Right lobe of liver (tissue), 4 donors: ENCODE results near the gene GAREM1.

Source experiments
- POLR2A ChIP-seq: fragments of 450-650 bp; IDR thresholded peaks from one replicate; pipeline ENCODE4 v1.6.1; 2017; ENCODE audit warnings: antibody characterized with exemption, mild to moderate bottlenecking
- TF ChIP-seq, protein P1 (sequence below), 4 donors: fragments of 200-600 bp in 3 of 4; fragments of 450-650 bp in 1 of 4; IDR thresholded peaks; one replicate each; pipeline versions ENCODE4 v1.5.1 to v1.8.0; 2016 to 2022; ENCODE audit warnings: antibody characterized with exemption in 4 of 4, mild to moderate bottlenecking in 2 of 4
- donor health status: DM: no; HTN: no; CAD: no.
- donor health status: DM: no; HTN: no; CAD: no.
- donor health status: DM: no; HTN: yes; CAD: no.

DNA sequence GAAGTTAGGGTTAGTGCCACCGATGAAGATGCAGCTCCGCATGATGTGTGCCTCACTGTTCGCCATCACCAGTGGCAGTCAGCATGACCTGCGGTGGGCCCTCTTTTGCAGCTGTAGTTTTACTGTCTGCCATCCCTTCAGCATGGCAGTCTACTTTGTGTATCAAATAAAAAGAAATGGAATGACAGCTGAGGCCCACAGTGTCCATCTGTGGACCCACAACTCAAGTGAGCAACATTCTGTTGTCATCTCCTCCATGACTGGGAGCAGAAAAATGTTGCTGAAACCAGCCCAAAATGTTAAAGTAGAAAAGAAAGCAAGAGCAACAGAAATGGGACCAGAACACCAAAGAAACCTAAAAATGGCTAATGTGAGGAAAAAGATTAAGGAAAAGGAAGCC, 152.1 kb downstream of the GAREM1 start:
- TF ChIP-seq POLR2A: no peak
- TF ChIP-seq, protein P1, sequence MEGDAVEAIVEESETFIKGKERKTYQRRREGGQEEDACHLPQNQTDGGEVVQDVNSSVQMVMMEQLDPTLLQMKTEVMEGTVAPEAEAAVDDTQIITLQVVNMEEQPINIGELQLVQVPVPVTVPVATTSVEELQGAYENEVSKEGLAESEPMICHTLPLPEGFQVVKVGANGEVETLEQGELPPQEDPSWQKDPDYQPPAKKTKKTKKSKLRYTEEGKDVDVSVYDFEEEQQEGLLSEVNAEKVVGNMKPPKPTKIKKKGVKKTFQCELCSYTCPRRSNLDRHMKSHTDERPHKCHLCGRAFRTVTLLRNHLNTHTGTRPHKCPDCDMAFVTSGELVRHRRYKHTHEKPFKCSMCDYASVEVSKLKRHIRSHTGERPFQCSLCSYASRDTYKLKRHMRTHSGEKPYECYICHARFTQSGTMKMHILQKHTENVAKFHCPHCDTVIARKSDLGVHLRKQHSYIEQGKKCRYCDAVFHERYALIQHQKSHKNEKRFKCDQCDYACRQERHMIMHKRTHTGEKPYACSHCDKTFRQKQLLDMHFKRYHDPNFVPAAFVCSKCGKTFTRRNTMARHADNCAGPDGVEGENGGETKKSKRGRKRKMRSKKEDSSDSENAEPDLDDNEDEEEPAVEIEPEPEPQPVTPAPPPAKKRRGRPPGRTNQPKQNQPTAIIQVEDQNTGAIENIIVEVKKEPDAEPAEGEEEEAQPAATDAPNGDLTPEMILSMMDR (IDR thresholded peaks at IDR 0.05): no peak
